Adrenal gland (tissue), 5 donors: ENCODE data around the gene RNF141.

Source experiments
- CTCF ChIP-seq, 6 experiments: fragments of 450-650 bp in 4 of 6; fragments of 200-600 bp in 2 of 6; sonication (generic) in 1 of 6; IDR thresholded peaks; 1 replicate in 5 of 6; 2 replicates in 1 of 6; pipeline versions ENCODE4 v1.5.1 to v1.8.0; 2016 to 2021; ENCODE audit warnings: antibody characterized with exemption in 6 of 6, mild to moderate bottlenecking in 2 of 6, moderate library complexity in 1 of 6
- POLR2A ChIP-seq, 2 donors: fragments of 450-650 bp; IDR thresholded peaks; one replicate each; pipeline ENCODE4 v1.6.1; 2017; ENCODE audit warnings: antibody characterized with exemption in 2 of 2, mild to moderate bottlenecking in 2 of 2, moderate library complexity in 1 of 2
- donor health status: DM: no; HTN: no; CAD: no.

- no peak for TF ChIP-seq CTCF (IDR thresholded peaks at IDR 0.05)
- no peak for TF ChIP-seq POLR2A (IDR thresholded peaks at IDR 0.05)
These were observed 32.6 kb upstream of the RNF141 start for GRCh38 chr11:10573556-10573955.
